GM12892 (cell line): ENCODE data around the gene OTUB2.

Experiments
- POLR2A ChIP-seq: IDR thresholded peaks from 2 replicates; pipeline ENCODE4 v1.6.1; 2011; ENCODE audit warnings: low read depth, low read length, control low read depth
- POLR2AphosphoS5 ChIP-seq: IDR thresholded peaks from 2 replicates; pipeline ENCODE4 v1.6.1; 2011; ENCODE audit warnings: low read depth, low read length, control low read depth
- TAF1 ChIP-seq: IDR thresholded peaks from 2 replicates; pipeline ENCODE4 v1.6.1; 2011; ENCODE audit warnings: low read depth, mild to moderate bottlenecking, control low read depth, low read length, borderline replicate concordance

- TF ChIP-seq POLR2AphosphoS5 (no peak), POLR2A (no peak), TAF1 (no peak)
Measured at GRCh38 chr14:94001016-94001415, 25.1 kb upstream of the OTUB2 start.
